ENCODE data around the gene ACOT7. TPM values are rescaled to one million over a fixed set of nuclear protein-coding genes. Genes with fewer than 3 reads are reported as not detected.
A peak's percentile ranks its signal among the peaks of the same experiment; 100 is the strongest.

ACOT7 gene
- total RNA-seq, 1 donor from 2014 or later = 48.1 TPM

DNA sequence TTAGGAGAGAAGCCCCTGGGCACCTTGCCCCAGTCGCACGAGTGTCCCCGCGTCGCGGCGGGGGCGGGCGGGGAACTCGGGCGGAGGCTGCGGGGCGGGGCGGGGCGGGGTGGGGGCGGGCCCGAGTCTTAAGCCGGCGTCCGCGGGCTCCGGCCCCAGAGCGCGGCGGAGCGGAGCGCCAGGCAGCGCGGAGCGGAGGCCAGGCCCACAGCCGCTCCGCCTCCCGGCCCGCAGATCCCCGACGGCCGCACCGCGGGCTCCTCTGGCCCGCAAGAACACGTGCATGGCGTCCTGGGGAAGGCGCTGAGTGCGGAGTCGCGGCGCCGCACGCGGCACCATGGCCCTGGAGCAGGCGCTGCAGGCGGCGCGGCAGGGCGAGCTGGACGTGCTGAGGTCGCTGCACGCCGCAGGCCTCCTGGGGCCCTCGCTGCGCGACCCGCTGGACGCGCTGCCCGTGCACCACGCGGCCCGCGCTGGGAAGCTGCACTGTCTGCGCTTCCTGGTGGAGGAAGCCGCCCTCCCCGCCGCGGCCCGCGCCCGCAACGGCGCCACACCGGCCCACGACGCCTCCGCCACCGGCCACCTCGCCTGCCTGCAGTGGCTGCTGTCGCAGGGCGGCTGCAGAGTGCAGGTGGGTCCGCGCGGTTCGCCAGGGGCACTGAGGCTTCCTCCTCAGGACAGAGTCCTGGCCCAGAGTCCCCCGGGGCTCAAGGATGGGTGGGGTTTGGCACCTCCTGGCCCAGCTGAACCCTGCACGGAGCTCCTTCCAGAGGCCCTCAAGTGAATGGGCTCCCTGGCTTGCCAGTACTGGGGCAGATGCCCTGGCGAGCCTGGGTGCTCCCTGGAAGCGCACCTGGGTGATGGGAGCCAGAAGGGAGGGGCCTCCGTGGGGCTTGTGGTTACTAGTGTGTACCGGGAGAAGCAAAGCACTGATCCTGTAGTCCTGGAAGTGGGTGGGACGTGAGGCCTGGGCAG lies 31.3 kb upstream of the ACOT7 start, which contains the start of gene ESPN:
ESPN (plus strand) TSS at position 158 of the 975 bp plus-strand sequence; CDS start at position 338, 180 bp downstream.
- TF ChIP-seq, protein P1, sequence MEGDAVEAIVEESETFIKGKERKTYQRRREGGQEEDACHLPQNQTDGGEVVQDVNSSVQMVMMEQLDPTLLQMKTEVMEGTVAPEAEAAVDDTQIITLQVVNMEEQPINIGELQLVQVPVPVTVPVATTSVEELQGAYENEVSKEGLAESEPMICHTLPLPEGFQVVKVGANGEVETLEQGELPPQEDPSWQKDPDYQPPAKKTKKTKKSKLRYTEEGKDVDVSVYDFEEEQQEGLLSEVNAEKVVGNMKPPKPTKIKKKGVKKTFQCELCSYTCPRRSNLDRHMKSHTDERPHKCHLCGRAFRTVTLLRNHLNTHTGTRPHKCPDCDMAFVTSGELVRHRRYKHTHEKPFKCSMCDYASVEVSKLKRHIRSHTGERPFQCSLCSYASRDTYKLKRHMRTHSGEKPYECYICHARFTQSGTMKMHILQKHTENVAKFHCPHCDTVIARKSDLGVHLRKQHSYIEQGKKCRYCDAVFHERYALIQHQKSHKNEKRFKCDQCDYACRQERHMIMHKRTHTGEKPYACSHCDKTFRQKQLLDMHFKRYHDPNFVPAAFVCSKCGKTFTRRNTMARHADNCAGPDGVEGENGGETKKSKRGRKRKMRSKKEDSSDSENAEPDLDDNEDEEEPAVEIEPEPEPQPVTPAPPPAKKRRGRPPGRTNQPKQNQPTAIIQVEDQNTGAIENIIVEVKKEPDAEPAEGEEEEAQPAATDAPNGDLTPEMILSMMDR (IDR thresholded peaks at IDR 0.05) = no peak
- H3K4me1 Mint-ChIP-seq (ENCODE audit: low read depth) = peaks cover 21% of the 10 kb centered on the region
- peak; percentile 79 for DNase-seq (ENCODE audit: low spot score)
- H3K27ac Mint-ChIP-seq (ENCODE audit: unreplicated experiment) = no peak within 1 kb of the TSS
- peaks cover 33% of the 10 kb centered on the region for H3K27me3 Mint-ChIP-seq (ENCODE audit: low read depth)
- no peaks in the 10 kb centered on the region for H3K36me3 Mint-ChIP-seq (ENCODE audit: low read depth)
- H3K4me3 Mint-ChIP-seq (ENCODE audit: unreplicated experiment) = peak within 1 kb of the TSS; percentile 25
- H3K9me3 Mint-ChIP-seq (ENCODE audit: low read depth) = no peaks in the 10 kb centered on the region

DNA sequence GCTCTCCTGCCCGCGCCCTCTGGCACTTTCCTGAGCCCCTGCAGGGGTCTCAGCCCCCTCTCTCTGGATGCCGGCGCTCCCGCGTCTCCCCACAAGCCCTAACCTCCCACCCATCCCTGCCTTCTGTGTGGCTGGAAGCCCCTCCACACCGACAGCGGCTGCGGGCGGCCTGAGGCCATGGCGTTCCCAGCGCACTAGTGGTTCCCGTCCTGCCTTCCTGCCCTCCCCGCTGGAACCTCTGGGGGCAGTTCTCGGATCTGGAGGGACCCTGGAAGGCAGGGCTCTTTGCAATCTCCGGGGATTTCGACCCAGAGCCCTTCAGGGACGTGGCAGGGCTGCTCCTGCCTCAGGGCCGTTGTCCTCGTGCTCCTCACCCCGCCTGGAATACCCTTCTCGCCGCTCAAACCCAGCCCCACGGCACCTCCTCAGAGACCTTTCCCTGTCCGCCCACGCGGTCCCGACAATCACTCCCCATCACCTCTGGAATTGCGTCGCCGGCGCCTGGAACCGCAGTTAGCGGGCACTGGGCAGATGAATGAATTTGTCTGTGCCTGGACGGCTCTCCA lies 30.5 kb upstream of the ACOT7 start:
- TF ChIP-seq, protein P1 (IDR thresholded peaks at IDR 0.05) = no peak
- Mint-ChIP-seq H3K27me3 (ENCODE audit: low read depth) (peaks cover 31% of the 10 kb centered on the region), H3K27ac (ENCODE audit: unreplicated experiment) (no peak overlapping the region), H3K9me3 (ENCODE audit: low read depth) (no peaks in the 10 kb centered on the region), H3K4me1 (ENCODE audit: low read depth) (peaks cover 19% of the 10 kb centered on the region), H3K4me3 (ENCODE audit: unreplicated experiment) (peak overlapping the region; percentile 25), H3K36me3 (ENCODE audit: low read depth) (no peaks in the 10 kb centered on the region)
- no peak for DNase-seq (ENCODE audit: low spot score)

DNA sequence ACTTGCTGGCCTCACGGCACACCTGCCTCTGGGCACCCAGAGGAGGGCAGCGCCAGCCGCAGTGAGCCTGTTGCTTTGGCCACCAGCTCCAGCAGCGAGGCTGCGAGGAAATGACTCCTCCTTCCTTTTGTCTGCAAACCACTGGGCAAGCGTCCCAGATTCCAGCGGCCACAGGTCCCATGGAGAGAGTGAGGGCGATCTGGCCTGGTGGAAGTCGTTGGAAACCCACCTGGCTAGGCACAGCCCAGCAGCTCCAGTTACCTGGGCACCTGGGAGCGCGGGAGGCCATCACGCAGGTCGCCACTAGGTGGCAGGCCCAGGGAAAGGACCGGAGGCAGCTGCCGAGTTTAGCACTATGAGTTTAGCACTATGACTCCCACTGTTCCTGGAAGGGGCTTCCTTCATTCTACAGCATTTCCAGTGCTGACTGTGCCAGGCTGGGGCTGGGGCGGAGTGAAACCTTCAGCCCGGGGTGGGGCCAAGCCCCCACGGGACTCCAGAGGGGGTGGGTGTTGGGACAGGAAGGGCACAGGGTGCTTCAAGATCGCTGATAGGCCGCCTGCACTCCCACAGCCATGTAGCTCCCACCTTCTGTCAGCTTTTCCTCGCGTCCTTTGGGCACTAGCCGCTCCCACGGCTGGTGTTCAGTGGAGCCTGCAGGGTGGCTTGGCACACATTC lies 29.9 kb upstream of the ACOT7 start:
- Mint-ChIP-seq H3K27me3 (ENCODE audit: low read depth) (peaks cover 33% of the 10 kb centered on the region), H3K36me3 (ENCODE audit: low read depth) (no peaks in the 10 kb centered on the region), H3K9me3 (ENCODE audit: low read depth) (no peaks in the 10 kb centered on the region), H3K27ac (ENCODE audit: unreplicated experiment) (no peak overlapping the region), H3K4me3 (ENCODE audit: unreplicated experiment) (peak overlapping the region; percentile 25), H3K4me1 (ENCODE audit: low read depth) (peaks cover 21% of the 10 kb centered on the region)
- TF ChIP-seq, protein P1 (IDR thresholded peaks at IDR 0.05) = peak; percentile 82
- DNase-seq (ENCODE audit: low spot score) = no peak

DNA sequence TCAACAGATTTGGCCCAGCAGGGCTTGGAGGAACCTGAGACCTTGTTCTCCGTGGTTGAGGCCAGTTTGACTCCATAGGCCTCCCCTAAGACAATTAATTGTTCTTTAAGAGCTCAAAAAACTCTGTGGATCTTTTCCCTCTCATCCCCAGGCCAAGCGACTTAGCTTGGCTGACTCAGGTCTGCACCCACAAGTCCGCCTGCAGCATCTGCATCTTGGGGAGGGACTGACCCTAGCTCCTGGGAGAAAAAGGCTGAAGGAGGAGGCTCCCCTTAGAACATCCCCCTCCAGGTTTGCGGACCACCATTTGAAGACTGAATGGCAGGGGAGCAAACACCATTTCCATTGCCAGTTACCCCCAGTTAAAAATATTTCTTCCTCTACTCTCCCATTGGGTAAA lies 27.7 kb upstream of the ACOT7 start:
- Mint-ChIP-seq H3K4me1 (ENCODE audit: low read depth) (peaks cover 21% of the 10 kb centered on the region), H3K36me3 (ENCODE audit: low read depth) (no peaks in the 10 kb centered on the region), H3K4me3 (ENCODE audit: unreplicated experiment) (no peak overlapping the region), H3K9me3 (ENCODE audit: low read depth) (no peaks in the 10 kb centered on the region), H3K27me3 (ENCODE audit: low read depth) (peaks cover 44% of the 10 kb centered on the region), H3K27ac (ENCODE audit: unreplicated experiment) (no peak overlapping the region)
- DNase-seq (ENCODE audit: low spot score) = no peak
- TF ChIP-seq, protein P1 (IDR thresholded peaks at IDR 0.05) = no peak
